GM12878 (cell line): ENCODE data around the gene RSKR. TPM values are rescaled to one million over a fixed set of nuclear protein-coding genes. Genes with fewer than 3 reads are reported as not detected.

Experiments
- CREB1 ChIP-seq: IDR thresholded peaks from 2 replicates; pipeline ENCODE4 v1.6.1; 2012; ENCODE audit warnings: low read depth, mild to moderate bottlenecking, inconsistent platforms
- FOS ChIP-seq: IDR thresholded peaks from 3 replicates; pipeline ENCODE4 v1.6.1; 2011; ENCODE audit warnings: borderline replicate concordance; ENCODE audit not compliant: insufficient read length; ENCODE audit errors: extremely low read depth
- GABPA ChIP-seq: IDR thresholded peaks from 2 replicates; pipeline ENCODE4 v1.6.1; 2014; ENCODE audit warnings: antibody characterized with exemption, low read depth, mild to moderate bottlenecking, inconsistent platforms
- HDGF ChIP-seq: fragments of 450-650 bp; IDR thresholded peaks from 2 replicates; pipeline ENCODE4 v1.6.1; 2016; ENCODE audit warnings: antibody characterized with exemption
- IKZF2 ChIP-seq, 2 experiments: fragments of 450-650 bp; IDR thresholded peaks; 2 replicates each; pipeline ENCODE4 v1.6.1; 2017; ENCODE audit warnings: mild to moderate bottlenecking in 2 of 2, moderate library complexity in 2 of 2
- PAX8 ChIP-seq: fragments of 450-650 bp; IDR thresholded peaks from 2 replicates; pipeline ENCODE4 v1.6.1; 2017; ENCODE audit warnings: mild to moderate bottlenecking, moderate library complexity
- POU2F2 ChIP-seq: IDR thresholded peaks from 3 replicates; pipeline ENCODE4 v1.6.1; 2011; ENCODE audit warnings: low read depth, mild to moderate bottlenecking, low read length, borderline replicate concordance
- RAD21 ChIP-seq: IDR thresholded peaks from 2 replicates; pipeline ENCODE4 v1.6.1; 2011; ENCODE audit warnings: mild to moderate bottlenecking, low read depth, low read length, moderate library complexity; ENCODE audit not compliant: insufficient read depth
- RUNX3 ChIP-seq: IDR thresholded peaks from 2 replicates; pipeline ENCODE4 v1.6.1; 2012; ENCODE audit warnings: low read length, inconsistent platforms
- SMC3 ChIP-seq: IDR thresholded peaks from 2 replicates; pipeline ENCODE4 v1.6.1; 2011; ENCODE audit warnings: low read length, improper control_type of control experiment, borderline replicate concordance
- SPI1 ChIP-seq: IDR thresholded peaks from 2 replicates; pipeline ENCODE4 v1.6.1; 2011; ENCODE audit warnings: low read depth, mild to moderate bottlenecking, low read length, moderate library complexity, borderline replicate concordance; ENCODE audit not compliant: insufficient read depth
- polyA plus RNA-seq, 11 experiments: library from polyadenylated mRNA; depleted of rRNA in 4 of 11; unstranded in 6 of 11; stranded (reverse) in 5 of 11; fragments of >200 nt; fragmentation: Nextera tagmentation in 4 of 11; fragmentation: Illumina TruSeq in 1 of 11; extraction: Ambion mirVana in 4 of 11; extraction: Trizol in 1 of 11; gene quantifications; 1 replicate in 1 of 11; 2 replicates in 10 of 11; pipeline versions ENCODE4 v1.2.1 to v1.2.3, GENCODE V29; 2011 to 2016; ENCODE audit warnings: inconsistent platforms in 2 of 11, missing spikeins in 2 of 11, low read depth in 1 of 11
- total RNA-seq, 4 experiments: library from RNA; depleted of rRNA in 3 of 4; stranded (reverse); fragments of >200 nt in 3 of 4; fragmentation: Illumina TruSeq in 1 of 4; extraction: Trizol in 1 of 4; gene quantifications; 2 replicates each; pipeline versions ENCODE4 v1.2.1 to v1.2.3, GENCODE V29; 2013 to 2021
- TF ChIP-seq, protein P1 (sequence below): fragments of 150-350 bp; IDR thresholded peaks from 2 replicates; pipeline ENCODE4 v1.6.1; 2016; ENCODE audit warnings: low read depth, low read length
- TF ChIP-seq, protein P2 (sequence below): fragments of 450-650 bp; IDR thresholded peaks from 2 replicates; pipeline ENCODE4 v1.6.1; 2016; ENCODE audit warnings: mild to moderate bottlenecking
- TF ChIP-seq, protein P3 (sequence below), 3 experiments: IDR thresholded peaks in 2 of 3; conservative IDR thresholded peaks in 1 of 3; 2 replicates each; pipeline ENCODE4 v1.5.1; 2011; ENCODE audit warnings: low read depth in 3 of 3, low read length in 3 of 3, mild to moderate bottlenecking in 3 of 3, control low read depth in 2 of 3, moderate library complexity in 2 of 3, inconsistent platforms in 1 of 3, mixed read lengths in 1 of 3; ENCODE audit not compliant: control insufficient read depth in 2 of 3, insufficient read depth in 1 of 3; ENCODE audit errors: extremely low read depth in 1 of 3
- TF ChIP-seq, protein P4 (sequence below): fragments of 450-650 bp; IDR thresholded peaks from 2 replicates; pipeline ENCODE4 v1.6.1; 2017; ENCODE audit warnings: low read depth, mild to moderate bottlenecking, moderate library complexity

RSKR gene
- total and polyA plus RNA-seq, 10 of the 15 experiments (the other 5 are each of a cell fraction or from before 2014, with no cell fraction given), result 0.52 to 22.4 (median 8.7) TPM

DNA sequence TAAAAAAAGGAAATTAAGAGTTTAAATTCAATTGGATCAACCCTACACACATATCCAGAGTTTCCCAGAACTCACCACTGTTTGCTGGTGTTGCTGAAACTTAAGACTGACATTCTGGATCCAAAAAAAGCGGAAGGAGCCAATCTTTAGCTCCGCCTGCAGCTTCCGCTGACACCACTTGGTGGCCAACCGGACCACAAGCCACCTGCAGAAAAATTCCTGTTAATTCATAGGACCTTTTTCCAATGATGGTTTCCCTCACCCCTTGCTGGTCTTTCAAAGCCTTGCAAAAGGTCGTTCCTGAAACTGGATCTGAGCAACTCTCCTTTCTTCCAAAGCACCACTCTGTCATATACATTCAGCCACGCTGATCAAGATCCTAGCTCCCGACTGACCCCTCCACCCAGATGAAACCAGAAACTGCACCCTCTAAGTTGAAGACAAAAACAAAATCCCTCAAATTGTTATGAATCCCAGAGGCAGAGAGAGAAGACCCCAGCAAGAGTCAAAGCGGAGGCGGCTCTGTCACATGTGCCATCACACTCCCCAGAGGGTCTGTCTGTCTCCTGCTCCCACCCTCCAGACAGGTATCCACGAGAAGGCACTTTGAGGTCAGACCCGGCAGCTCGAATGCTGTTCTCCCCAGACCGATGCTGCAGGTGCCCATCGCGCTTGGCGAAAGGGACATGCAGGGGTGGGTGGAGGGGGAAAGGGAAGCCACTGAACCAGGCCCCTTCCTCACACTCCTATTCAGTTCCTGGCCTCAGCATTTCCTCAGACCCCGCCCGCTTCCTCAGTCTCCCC, 30.2 kb upstream of the RSKR start (continued):
- TF ChIP-seq, protein P1, sequence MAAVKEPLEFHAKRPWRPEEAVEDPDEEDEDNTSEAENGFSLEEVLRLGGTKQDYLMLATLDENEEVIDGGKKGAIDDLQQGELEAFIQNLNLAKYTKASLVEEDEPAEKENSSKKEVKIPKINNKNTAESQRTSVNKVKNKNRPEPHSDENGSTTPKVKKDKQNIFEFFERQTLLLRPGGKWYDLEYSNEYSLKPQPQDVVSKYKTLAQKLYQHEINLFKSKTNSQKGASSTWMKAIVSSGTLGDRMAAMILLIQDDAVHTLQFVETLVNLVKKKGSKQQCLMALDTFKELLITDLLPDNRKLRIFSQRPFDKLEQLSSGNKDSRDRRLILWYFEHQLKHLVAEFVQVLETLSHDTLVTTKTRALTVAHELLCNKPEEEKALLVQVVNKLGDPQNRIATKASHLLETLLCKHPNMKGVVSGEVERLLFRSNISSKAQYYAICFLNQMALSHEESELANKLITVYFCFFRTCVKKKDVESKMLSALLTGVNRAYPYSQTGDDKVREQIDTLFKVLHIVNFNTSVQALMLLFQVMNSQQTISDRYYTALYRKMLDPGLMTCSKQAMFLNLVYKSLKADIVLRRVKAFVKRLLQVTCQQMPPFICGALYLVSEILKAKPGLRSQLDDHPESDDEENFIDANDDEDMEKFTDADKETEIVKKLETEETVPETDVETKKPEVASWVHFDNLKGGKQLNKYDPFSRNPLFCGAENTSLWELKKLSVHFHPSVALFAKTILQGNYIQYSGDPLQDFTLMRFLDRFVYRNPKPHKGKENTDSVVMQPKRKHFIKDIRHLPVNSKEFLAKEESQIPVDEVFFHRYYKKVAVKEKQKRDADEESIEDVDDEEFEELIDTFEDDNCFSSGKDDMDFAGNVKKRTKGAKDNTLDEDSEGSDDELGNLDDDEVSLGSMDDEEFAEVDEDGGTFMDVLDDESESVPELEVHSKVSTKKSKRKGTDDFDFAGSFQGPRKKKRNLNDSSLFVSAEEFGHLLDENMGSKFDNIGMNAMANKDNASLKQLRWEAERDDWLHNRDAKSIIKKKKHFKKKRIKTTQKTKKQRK, result no peak
- TF ChIP-seq IKZF2 (IDR thresholded peaks at IDR 0.05) (peak in 1 of 2 experiments; percentile 37; a peak in 1 of 4 replicates), SPI1 (peak; percentile 80), RAD21 (0 out of 2 replicates have a peak, but pooled peaks have one; percentile 16), HDGF (no peak), PAX8 (no peak), FOS (no peak), GABPA (peak; percentile 59; the same call in 1 of the 2 replicates), POU2F2 (no peak), RUNX3 (peak; percentile 75), CREB1 (0 out of 2 replicates have a peak, but pooled peaks have one; percentile 28), SMC3 (0 out of 2 replicates have a peak, but pooled peaks have one; percentile 3)
- TF ChIP-seq, protein P2, sequence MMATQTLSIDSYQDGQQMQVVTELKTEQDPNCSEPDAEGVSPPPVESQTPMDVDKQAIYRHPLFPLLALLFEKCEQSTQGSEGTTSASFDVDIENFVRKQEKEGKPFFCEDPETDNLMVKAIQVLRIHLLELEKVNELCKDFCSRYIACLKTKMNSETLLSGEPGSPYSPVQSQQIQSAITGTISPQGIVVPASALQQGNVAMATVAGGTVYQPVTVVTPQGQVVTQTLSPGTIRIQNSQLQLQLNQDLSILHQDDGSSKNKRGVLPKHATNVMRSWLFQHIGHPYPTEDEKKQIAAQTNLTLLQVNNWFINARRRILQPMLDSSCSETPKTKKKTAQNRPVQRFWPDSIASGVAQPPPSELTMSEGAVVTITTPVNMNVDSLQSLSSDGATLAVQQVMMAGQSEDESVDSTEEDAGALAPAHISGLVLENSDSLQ, result peak; percentile 77
- TF ChIP-seq, protein P3, sequence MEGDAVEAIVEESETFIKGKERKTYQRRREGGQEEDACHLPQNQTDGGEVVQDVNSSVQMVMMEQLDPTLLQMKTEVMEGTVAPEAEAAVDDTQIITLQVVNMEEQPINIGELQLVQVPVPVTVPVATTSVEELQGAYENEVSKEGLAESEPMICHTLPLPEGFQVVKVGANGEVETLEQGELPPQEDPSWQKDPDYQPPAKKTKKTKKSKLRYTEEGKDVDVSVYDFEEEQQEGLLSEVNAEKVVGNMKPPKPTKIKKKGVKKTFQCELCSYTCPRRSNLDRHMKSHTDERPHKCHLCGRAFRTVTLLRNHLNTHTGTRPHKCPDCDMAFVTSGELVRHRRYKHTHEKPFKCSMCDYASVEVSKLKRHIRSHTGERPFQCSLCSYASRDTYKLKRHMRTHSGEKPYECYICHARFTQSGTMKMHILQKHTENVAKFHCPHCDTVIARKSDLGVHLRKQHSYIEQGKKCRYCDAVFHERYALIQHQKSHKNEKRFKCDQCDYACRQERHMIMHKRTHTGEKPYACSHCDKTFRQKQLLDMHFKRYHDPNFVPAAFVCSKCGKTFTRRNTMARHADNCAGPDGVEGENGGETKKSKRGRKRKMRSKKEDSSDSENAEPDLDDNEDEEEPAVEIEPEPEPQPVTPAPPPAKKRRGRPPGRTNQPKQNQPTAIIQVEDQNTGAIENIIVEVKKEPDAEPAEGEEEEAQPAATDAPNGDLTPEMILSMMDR (IDR thresholded peaks at IDR 0.05 in 2 of 3, conservative IDR thresholded peaks at IDR 0.05 in 1 of 3; ENCODE audit: control insufficient read depth in 2 of 3, extremely low read depth in 1 of 3, insufficient read depth in 1 of 3, low read depth in 3 of 3, low read length in 3 of 3), result peak; percentile 37 to 59 (median 56)
- TF ChIP-seq, protein P4, sequence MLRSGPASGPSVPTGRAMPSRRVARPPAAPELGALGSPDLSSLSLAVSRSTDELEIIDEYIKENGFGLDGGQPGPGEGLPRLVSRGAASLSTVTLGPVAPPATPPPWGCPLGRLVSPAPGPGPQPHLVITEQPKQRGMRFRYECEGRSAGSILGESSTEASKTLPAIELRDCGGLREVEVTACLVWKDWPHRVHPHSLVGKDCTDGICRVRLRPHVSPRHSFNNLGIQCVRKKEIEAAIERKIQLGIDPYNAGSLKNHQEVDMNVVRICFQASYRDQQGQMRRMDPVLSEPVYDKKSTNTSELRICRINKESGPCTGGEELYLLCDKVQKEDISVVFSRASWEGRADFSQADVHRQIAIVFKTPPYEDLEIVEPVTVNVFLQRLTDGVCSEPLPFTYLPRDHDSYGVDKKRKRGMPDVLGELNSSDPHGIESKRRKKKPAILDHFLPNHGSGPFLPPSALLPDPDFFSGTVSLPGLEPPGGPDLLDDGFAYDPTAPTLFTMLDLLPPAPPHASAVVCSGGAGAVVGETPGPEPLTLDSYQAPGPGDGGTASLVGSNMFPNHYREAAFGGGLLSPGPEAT, result 0 out of 2 replicates have a peak, but pooled peaks have one; percentile 36
